Loucy (cell line): ENCODE data around the gene DCLRE1C.

Experiments used
- EZH2phosphoT487 ChIP-seq: fragments of 200-600 bp; IDR thresholded peaks from 2 replicates; pipeline ENCODE4 v1.6.1; 2018; ENCODE audit warnings: antibody characterized with exemption, mild to moderate bottlenecking, moderate library complexity, borderline replicate concordance
- TF ChIP-seq, protein P1 (sequence below): fragments of 200-600 bp; sonication (generic); conservative IDR thresholded peaks from 2 replicates; pipeline ENCODE4 v1.5.1; 2014; ENCODE audit warnings: mild to moderate bottlenecking, antibody characterized with exemption, low read length

DNA sequence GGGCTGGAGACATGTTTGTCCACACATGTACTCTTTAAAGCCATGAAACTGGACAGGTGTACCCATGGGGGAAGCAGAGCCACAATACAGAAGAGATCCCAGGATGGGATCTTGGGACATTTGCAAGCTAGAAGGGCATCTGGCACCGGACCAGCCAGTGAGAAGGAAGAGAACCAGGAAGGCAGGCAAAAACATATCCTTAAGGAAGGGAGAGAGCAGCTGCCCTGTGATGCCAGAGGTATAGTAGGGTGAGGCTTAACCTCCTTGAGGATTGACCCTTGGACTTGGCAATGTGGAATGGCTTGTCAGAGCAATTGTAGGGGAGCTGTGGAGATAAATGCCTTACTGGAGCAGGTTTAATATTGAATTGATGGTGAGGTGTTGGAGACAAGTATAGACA, 93.1 kb downstream of the DCLRE1C start:
- TF ChIP-seq, protein P1, sequence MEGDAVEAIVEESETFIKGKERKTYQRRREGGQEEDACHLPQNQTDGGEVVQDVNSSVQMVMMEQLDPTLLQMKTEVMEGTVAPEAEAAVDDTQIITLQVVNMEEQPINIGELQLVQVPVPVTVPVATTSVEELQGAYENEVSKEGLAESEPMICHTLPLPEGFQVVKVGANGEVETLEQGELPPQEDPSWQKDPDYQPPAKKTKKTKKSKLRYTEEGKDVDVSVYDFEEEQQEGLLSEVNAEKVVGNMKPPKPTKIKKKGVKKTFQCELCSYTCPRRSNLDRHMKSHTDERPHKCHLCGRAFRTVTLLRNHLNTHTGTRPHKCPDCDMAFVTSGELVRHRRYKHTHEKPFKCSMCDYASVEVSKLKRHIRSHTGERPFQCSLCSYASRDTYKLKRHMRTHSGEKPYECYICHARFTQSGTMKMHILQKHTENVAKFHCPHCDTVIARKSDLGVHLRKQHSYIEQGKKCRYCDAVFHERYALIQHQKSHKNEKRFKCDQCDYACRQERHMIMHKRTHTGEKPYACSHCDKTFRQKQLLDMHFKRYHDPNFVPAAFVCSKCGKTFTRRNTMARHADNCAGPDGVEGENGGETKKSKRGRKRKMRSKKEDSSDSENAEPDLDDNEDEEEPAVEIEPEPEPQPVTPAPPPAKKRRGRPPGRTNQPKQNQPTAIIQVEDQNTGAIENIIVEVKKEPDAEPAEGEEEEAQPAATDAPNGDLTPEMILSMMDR: no peak
- no peak for TF ChIP-seq EZH2phosphoT487
